Transverse colon (tissue), 4 donors: ENCODE data around the gene METTL2B. TPM values are rescaled to one million over a fixed set of nuclear protein-coding genes. Genes with fewer than 3 reads are reported as not detected.

Source experiments
- DNase-seq: peaks from one replicate; pipeline ENCODE4 v3.0.0-alpha.2; 2019
- H3K27ac ChIP-seq, 4 donors: fragments of 200-600 bp; sonication (generic); 2 replicates each; pipeline ENCODE4 v1.5.1; 2016 to 2018; ENCODE audit warnings: inconsistent platforms in 4 of 4
- H3K27me3 ChIP-seq: fragments of 200-600 bp; sonication (generic); 2 replicates; pipeline ENCODE4 v1.5.1; 2017; ENCODE audit warnings: inconsistent platforms
- H3K36me3 ChIP-seq, 4 donors: fragments of 200-600 bp; sonication (generic); 2 replicates each; pipeline ENCODE4 v1.5.1; 2017 to 2019; ENCODE audit warnings: inconsistent platforms in 4 of 4
- H3K4me1 ChIP-seq, 4 donors: fragments of 200-600 bp; sonication (generic); 2 replicates each; pipeline ENCODE4 v1.5.1; 2017 to 2020; ENCODE audit warnings: inconsistent platforms in 4 of 4
- H3K4me3 ChIP-seq, 4 donors: fragments of 200-600 bp; sonication (generic); 1 replicate in 1 of 4; 2 replicates in 3 of 4; pipeline versions ENCODE4 v1.5.1 to v1.6.1; 2017 to 2019; ENCODE audit warnings: inconsistent platforms in 4 of 4
- H3K9me3 ChIP-seq, 2 donors: fragments of 200-600 bp; sonication (generic); 2 replicates each; pipeline ENCODE4 v1.5.1; 2017 to 2019; ENCODE audit warnings: inconsistent platforms in 2 of 2
- EP300 ChIP-seq: sonication (generic); formaldehyde crosslinking; IDR thresholded peaks from one replicate; pipeline ENCODE4 v1.6.1; 2017; ENCODE audit warnings: antibody characterized with exemption, low read depth
- POLR2A ChIP-seq: fragments of 450-650 bp; IDR thresholded peaks from one replicate; pipeline ENCODE4 v1.6.1; 2016; ENCODE audit warnings: antibody characterized with exemption, mild to moderate bottlenecking, moderate library complexity
- POLR2AphosphoS5 ChIP-seq, 3 donors: sonication (generic); formaldehyde crosslinking; IDR thresholded peaks; one replicate each; pipeline ENCODE4 v1.6.1; 2016; ENCODE audit warnings: antibody characterized with exemption in 3 of 3
- WGBS, 2 donors: methylation state at CpG; one replicate each; pipeline ENCODE4 v1.1.5; 2018; ENCODE audit warnings: low coverage in 1 of 2; 5-methylcytosine and 5-hydroxymethylcytosine counted together
- in situ Hi-C, 4 donors: fragments of 200-750 bp; cut with MboI; loops; one replicate each; pipeline versions ENCODE4 v1.15.0 to v1.15.1; 2017; ENCODE audit warnings: low sequenced_read_pairs in 3 of 4, low pct_ligation_motif_present in 1 of 4, low pct_unique_long_range_greater_than_20kb in 1 of 4
- intact Hi-C: fragments of 100-400 bp; cut with DNase I; formaldehyde crosslinking; loops from one replicate; pipeline ENCODE4 v1.15.1; 2023; ENCODE audit warnings: low total_unique reads
- total RNA-seq, 4 donors: library from RNA; depleted of rRNA; stranded (reverse); fragments of >200 nt; gene quantifications; one replicate each; pipeline ENCODE4 v1.1.0, GENCODE V29; 2016
- TF ChIP-seq, protein P1 (sequence below), 5 experiments: fragments of 200-600 bp in 3 of 5; fragments of 450-650 bp in 2 of 5; sonication (generic) in 3 of 5; IDR thresholded peaks; 1 replicate in 2 of 5; 2 replicates in 3 of 5; pipeline ENCODE4 v1.5.1; 2016 to 2017; ENCODE audit warnings: antibody characterized with exemption in 5 of 5, inconsistent platforms in 3 of 5, mild to moderate bottlenecking in 2 of 5, moderate library complexity in 1 of 5

Gene METTL2B
- total RNA-seq, 4 donors from 2014 or later, result 22.1 to 30.3 (median 23.2) TPM

DNA sequence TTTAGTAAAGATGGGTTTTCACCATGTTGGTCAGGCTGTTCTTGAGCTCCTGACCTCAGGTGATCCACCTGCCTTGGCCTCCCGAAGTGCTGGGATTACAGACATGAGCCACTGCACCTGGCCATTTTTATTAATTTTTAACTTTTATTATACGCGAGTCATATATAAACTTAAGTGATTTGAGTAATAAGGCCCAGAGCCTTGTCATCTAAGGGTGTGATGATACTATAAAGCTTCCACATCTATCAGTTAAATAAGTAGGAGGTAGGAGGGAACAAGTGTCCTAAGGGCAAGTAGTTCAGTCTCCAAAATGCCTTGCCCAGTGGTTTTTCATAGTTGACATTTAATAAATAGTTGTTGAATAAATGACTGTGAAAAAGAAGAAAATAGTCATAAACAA, 34.2 kb upstream of the METTL2B start:
- DNase-seq, result no peak
- peaks cover 8 to 36% (median 25%) of the 10 kb centered on the region in 4 donors for H3K4me1 ChIP-seq
- in situ Hi-C loops, result no loop called here
- intact Hi-C loops, result no loop called here
- 42 to 58% methylated on average over 3 of the region's 3 CpGs for WGBS, 2 donors
- TF ChIP-seq EP300 (no peak), POLR2AphosphoS5 (IDR thresholded peaks at IDR 0.05) (no peak), POLR2A (no peak)
- TF ChIP-seq, protein P1, sequence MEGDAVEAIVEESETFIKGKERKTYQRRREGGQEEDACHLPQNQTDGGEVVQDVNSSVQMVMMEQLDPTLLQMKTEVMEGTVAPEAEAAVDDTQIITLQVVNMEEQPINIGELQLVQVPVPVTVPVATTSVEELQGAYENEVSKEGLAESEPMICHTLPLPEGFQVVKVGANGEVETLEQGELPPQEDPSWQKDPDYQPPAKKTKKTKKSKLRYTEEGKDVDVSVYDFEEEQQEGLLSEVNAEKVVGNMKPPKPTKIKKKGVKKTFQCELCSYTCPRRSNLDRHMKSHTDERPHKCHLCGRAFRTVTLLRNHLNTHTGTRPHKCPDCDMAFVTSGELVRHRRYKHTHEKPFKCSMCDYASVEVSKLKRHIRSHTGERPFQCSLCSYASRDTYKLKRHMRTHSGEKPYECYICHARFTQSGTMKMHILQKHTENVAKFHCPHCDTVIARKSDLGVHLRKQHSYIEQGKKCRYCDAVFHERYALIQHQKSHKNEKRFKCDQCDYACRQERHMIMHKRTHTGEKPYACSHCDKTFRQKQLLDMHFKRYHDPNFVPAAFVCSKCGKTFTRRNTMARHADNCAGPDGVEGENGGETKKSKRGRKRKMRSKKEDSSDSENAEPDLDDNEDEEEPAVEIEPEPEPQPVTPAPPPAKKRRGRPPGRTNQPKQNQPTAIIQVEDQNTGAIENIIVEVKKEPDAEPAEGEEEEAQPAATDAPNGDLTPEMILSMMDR (IDR thresholded peaks at IDR 0.05), result no peak
- H3K9me3 ChIP-seq, result no peaks in the 10 kb centered on the region
- H3K36me3 ChIP-seq, result no peaks in the 10 kb centered on the region
- no peak overlapping the region for H3K4me3 ChIP-seq
- H3K27me3 ChIP-seq, result no peaks in the 10 kb centered on the region
- H3K27ac ChIP-seq, result peak overlapping the region in 1 of 4 donors; percentile 48

DNA sequence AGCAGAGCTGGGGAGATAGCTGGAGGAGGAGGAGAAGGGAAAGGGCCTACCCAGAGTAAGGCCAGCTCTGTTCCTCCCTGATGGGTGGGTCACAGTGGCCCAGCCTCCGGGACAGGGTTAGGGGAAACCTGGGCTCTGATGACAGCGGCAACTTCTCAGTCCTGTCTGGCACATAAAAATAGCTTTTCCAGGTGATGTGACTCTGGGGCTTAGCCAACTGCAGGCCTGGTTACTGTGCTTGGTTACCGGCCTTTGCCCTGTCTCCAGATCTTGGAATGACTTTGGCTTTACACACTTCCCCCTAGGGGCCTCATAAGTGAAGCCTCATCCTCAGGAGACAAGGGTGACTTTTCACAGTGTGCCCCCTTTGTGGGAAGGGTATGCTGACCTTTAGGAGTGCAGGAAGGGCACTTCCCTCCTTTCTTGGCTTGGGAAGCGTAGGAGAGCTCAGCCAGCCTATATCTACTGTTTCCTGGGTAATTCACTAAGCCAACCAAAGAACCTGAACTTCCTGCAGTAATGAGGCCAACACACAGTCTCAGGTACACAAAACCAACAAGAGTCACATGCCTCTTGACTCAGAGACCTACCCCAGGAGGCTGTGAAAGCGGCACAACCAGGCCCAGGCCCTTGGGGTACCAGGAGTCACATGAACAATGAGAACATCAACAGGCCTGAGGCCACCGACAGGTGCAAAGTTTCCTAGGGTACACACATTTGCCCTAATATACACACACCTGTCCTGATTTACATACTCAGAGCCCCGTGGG, 32.5 kb upstream of the METTL2B start:
- no peak overlapping the region for H3K4me3 ChIP-seq
- 50 to 55% methylated on average over 1 to 7 of the region's 7 CpGs for WGBS, 2 donors
- H3K9me3 ChIP-seq, result no peaks in the 10 kb centered on the region
- DNase-seq, result peak; percentile 34
- intact Hi-C loops (no loop called here), in situ Hi-C loops (no loop called here)
- H3K4me1 ChIP-seq, result peaks cover 8 to 36% (median 25%) of the 10 kb centered on the region in 4 donors
- no peaks in the 10 kb centered on the region for H3K36me3 ChIP-seq
- H3K27ac ChIP-seq, result peak overlapping the region; percentile 45 to 67 (median 62)
- H3K27me3 ChIP-seq, result no peaks in the 10 kb centered on the region
- TF ChIP-seq POLR2AphosphoS5 (IDR thresholded peaks at IDR 0.05) (no peak), EP300 (no peak), POLR2A (no peak)
- TF ChIP-seq, protein P1 (IDR thresholded peaks at IDR 0.05), result no peak

DNA sequence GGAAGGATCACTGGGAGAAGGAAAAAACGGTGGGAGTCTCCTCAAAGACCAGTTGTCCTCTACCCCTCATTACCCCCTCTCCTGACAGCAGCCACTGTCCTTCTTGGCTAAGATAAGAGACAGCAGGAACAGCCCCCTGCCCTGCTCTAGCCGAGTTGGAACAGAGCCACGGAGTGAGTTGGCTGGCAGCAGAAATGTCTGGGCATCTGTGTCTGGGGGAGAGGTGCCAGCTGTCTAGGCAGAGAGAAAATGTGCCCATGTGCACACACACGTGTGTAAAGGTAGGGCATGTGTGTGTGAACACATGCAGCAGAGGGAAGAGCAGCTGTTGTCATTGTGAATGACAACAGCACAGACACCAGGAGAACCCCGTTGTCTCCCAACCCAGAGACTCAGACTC, 30.2 kb upstream of the METTL2B start:
- intact Hi-C loops, result no loop called here
- WGBS, 2 donors, result 70% methylated on average over 5 of the region's 5 CpGs; no CpG with 5 or more reads in 1 of the 2 donors
- peaks cover 8 to 36% (median 25%) of the 10 kb centered on the region in 4 donors for H3K4me1 ChIP-seq
- no peaks in the 10 kb centered on the region for H3K9me3 ChIP-seq
- no peaks in the 10 kb centered on the region for H3K36me3 ChIP-seq
- no peak overlapping the region for H3K27ac ChIP-seq
- no peaks in the 10 kb centered on the region for H3K27me3 ChIP-seq
- TF ChIP-seq POLR2A (no peak), POLR2AphosphoS5 (IDR thresholded peaks at IDR 0.05) (no peak), EP300 (no peak)
- TF ChIP-seq, protein P1 (IDR thresholded peaks at IDR 0.05), result no peak
- no peak overlapping the region for H3K4me3 ChIP-seq
- in situ Hi-C loops, result no loop called here
- DNase-seq, result no peak

DNA sequence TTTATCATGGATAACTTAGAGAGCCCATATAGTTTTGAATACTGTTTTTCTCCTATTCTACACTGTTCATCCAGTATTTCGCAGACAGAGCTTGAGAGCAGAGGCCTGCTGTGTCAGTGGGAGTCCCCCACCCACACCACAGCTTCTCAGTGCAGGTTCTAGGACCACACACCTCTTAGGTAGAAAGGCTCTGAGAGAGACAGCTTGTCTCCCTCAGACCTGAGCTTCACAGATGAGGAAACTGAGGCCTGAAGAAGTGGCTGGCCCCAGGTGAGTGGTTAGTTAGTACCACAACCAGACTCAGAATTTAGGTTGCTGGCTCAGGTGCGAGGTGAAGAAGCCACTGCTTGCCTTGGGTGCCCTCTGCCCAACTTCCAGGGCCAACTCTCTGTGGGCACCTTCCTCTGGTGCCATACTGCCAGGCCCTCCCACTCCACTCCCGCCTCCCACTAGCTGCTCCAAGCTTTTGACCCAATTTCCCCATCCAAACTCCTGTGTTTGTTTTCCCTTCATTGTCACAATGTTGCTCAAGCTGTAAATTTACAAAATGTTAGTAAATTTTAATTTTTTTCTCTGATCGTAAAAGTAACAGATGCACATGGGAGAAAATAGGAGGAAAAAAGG, 28.5 kb upstream of the METTL2B start:
- H3K36me3 ChIP-seq, result no peaks in the 10 kb centered on the region
- 69 to 100% methylated on average over 3 to 4 of the region's 4 CpGs for WGBS, 2 donors
- no peak overlapping the region for H3K27ac ChIP-seq
- peaks cover 8 to 23% (median 18%) of the 10 kb centered on the region in 4 donors for H3K4me1 ChIP-seq
- no peaks in the 10 kb centered on the region for H3K27me3 ChIP-seq
- in situ Hi-C loops, result no loop called here
- no peak overlapping the region for H3K4me3 ChIP-seq
- intact Hi-C loops, result no loop called here
- no peak for DNase-seq
- TF ChIP-seq EP300, result no peak
- TF ChIP-seq POLR2A, result no peak
- TF ChIP-seq, protein P1 (IDR thresholded peaks at IDR 0.05), result no peak
- TF ChIP-seq POLR2AphosphoS5 (IDR thresholded peaks at IDR 0.05), result no peak
- no peaks in the 10 kb centered on the region for H3K9me3 ChIP-seq
